ENCODE measurements around the gene C19orf38.

Gene C19orf38

DNA sequence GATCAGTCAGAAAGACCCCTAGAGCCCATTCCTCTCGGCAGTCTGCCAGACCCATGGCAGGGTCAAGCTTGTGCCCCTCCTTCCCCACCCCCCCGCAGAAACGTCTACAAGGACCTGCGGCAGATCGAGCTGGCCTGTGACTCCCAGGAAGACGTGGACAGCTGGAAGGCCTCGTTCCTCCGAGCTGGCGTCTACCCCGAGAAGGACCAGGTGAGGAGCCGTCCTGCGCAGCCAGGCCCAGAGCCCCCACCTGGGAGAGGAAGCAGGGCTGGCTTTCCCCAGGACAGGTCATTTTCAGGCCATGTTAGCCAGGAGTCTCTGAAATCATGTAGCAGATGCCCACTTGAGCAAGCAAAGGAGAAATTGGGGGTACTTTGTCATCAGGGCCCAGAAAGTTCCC, 24.5 kb upstream of the C19orf38 start:
- H3K27ac ChIP-seq (ENCODE audit: low read depth in 2 of 2, low read length in 2 of 2) = no peak overlapping the region
- no peak overlapping the region for H3K9ac ChIP-seq (ENCODE audit: low read depth in 1 of 2, low read length in 2 of 2)
- H3K4me3 ChIP-seq (ENCODE audit: low read length in 2 of 2) = no peak overlapping the region
- H3K9me3 ChIP-seq (ENCODE audit: control insufficient read depth in 2 of 2, low read length in 2 of 2) = no peaks in the 10 kb centered on the region
- H3K27me3 ChIP-seq (ENCODE audit: control insufficient read depth in 2 of 2, insufficient read depth in 2 of 2, low read length in 2 of 2) = no peaks in the 10 kb centered on the region
- peaks cover 59 to 60% of the 10 kb centered on the region in 2 donors for H3K36me3 ChIP-seq (ENCODE audit: control insufficient read depth in 2 of 2, insufficient read depth in 2 of 2, low read length in 2 of 2)
- no peaks in the 10 kb centered on the region for H3K4me1 ChIP-seq (ENCODE audit: control insufficient read depth in 2 of 2, insufficient read depth in 2 of 2, low read length in 2 of 2)

DNA sequence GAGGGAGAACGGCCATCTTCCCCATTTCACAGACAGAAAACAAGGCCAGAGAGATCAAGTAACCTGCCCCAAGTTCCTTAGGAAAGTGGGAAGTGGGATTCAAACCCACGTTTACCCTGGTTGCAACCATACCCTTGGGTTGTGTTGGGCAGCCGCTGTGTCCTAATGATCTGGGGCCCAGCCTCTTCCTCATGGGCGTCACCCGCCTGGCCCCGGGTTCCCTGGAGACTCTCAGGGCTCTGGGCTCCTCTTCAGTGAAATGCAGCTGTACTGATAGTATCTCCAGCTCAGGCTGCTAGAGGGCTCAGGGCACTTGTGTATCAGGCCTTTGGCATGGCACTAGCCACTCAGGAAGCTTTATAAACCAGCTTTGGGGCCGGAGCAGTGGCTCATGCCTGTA, 22.0 kb upstream of the C19orf38 start:
- H3K36me3 ChIP-seq (ENCODE audit: control insufficient read depth in 2 of 2, insufficient read depth in 2 of 2, low read length in 2 of 2) = peaks cover 57 to 58% of the 10 kb centered on the region in 2 donors
- H3K27me3 ChIP-seq (ENCODE audit: control insufficient read depth in 2 of 2, insufficient read depth in 2 of 2, low read length in 2 of 2) = no peaks in the 10 kb centered on the region
- no peak overlapping the region for H3K9ac ChIP-seq (ENCODE audit: low read depth in 1 of 2, low read length in 2 of 2)
- no peak overlapping the region for H3K27ac ChIP-seq (ENCODE audit: low read depth in 2 of 2, low read length in 2 of 2)
- H3K9me3 ChIP-seq (ENCODE audit: control insufficient read depth in 2 of 2, low read length in 2 of 2) = no peaks in the 10 kb centered on the region
- no peaks in the 10 kb centered on the region for H3K4me1 ChIP-seq (ENCODE audit: control insufficient read depth in 2 of 2, insufficient read depth in 2 of 2, low read length in 2 of 2)
- H3K4me3 ChIP-seq (ENCODE audit: low read length in 2 of 2) = no peak overlapping the region

DNA sequence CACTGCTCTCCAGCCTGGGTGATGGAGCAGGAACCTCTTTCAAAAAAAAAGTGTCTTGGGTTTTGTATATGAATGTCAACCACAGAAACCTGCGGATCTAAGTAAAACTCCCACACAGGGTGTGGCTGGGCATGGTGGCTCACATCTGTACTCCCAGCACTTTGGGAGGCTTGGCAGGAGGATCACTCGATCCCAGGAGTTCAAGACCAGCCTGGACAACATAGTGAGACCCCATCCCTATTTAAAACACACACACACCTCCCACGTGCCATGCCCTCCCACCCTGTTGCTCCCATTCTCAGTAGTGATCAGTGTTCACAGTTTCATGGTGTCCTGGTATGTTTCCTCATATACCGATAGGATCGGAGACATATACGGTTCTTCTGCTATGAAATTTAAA, 21.4 kb upstream of the C19orf38 start:
- H3K9me3 ChIP-seq (ENCODE audit: control insufficient read depth in 2 of 2, low read length in 2 of 2) = no peaks in the 10 kb centered on the region

GRCh38 chr19:10828981-10829821, 19.0 kb upstream of the C19orf38 start:
- H3K36me3 ChIP-seq (ENCODE audit: control insufficient read depth in 2 of 2, insufficient read depth in 2 of 2, low read length in 2 of 2) = peaks cover 57 to 66% of the 10 kb centered on the region in 2 donors

More for the DNA sequence above, 21.4 kb upstream of the C19orf38 start:
- H3K27ac ChIP-seq (ENCODE audit: low read depth in 2 of 2, low read length in 2 of 2) = no peak overlapping the region
- no peak overlapping the region for H3K4me3 ChIP-seq (ENCODE audit: low read length in 2 of 2)
- no peaks in the 10 kb centered on the region for H3K27me3 ChIP-seq (ENCODE audit: control insufficient read depth in 2 of 2, insufficient read depth in 2 of 2, low read length in 2 of 2)
- H3K4me1 ChIP-seq (ENCODE audit: control insufficient read depth in 2 of 2, insufficient read depth in 2 of 2, low read length in 2 of 2) = no peaks in the 10 kb centered on the region
- peaks cover 54 to 58% of the 10 kb centered on the region in 2 donors for H3K36me3 ChIP-seq (ENCODE audit: control insufficient read depth in 2 of 2, insufficient read depth in 2 of 2, low read length in 2 of 2)
- H3K9ac ChIP-seq (ENCODE audit: low read depth in 1 of 2, low read length in 2 of 2) = no peak overlapping the region

DNA sequence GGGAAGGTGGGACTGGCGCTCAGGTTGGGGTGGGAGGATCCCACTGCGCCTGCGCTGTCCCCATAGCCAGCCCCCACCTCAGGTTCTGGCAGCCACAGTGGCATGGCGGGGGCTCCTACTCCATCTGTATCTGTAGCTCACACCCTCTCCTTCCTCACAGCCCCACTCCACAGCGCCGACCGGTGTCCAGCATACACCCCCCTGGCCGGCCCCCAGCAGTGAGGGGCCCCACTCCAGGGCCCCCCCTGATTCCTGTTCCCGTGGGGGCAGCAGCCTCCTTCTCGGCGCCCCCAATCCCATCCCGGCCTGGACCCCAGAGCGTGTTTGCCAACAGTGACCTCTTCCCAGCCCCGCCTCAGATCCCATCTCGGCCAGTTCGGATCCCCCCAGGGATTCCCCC, 18.2 kb upstream of the C19orf38 start:
- peaks cover 0 to 2% of the 10 kb centered on the region in 2 donors for H3K4me1 ChIP-seq (ENCODE audit: control insufficient read depth in 2 of 2, insufficient read depth in 2 of 2, low read length in 2 of 2)
- H3K36me3 ChIP-seq (ENCODE audit: control insufficient read depth in 2 of 2, insufficient read depth in 2 of 2, low read length in 2 of 2) = peaks cover 49 to 58% of the 10 kb centered on the region in 2 donors
- H3K4me3 ChIP-seq (ENCODE audit: low read length in 2 of 2) = no peak overlapping the region
- no peaks in the 10 kb centered on the region for H3K9me3 ChIP-seq (ENCODE audit: control insufficient read depth in 2 of 2, low read length in 2 of 2)
- H3K9ac ChIP-seq (ENCODE audit: low read depth in 1 of 2, low read length in 2 of 2) = no peak overlapping the region
- no peaks in the 10 kb centered on the region for H3K27me3 ChIP-seq (ENCODE audit: control insufficient read depth in 2 of 2, insufficient read depth in 2 of 2, low read length in 2 of 2)
- no peak overlapping the region for H3K27ac ChIP-seq (ENCODE audit: low read depth in 2 of 2, low read length in 2 of 2)

More at GRCh38 chr19:10828981-10829821, 19.0 kb upstream of the C19orf38 start:
- Histone ChIP-seq H3K4me3 (ENCODE audit: low read length in 2 of 2) (no peak overlapping the region), H3K4me1 (ENCODE audit: control insufficient read depth in 2 of 2, insufficient read depth in 2 of 2, low read length in 2 of 2) (no peaks in the 10 kb centered on the region), H3K27me3 (ENCODE audit: control insufficient read depth in 2 of 2, insufficient read depth in 2 of 2, low read length in 2 of 2) (no peaks in the 10 kb centered on the region), H3K9ac (ENCODE audit: low read depth in 1 of 2, low read length in 2 of 2) (no peak overlapping the region), H3K9me3 (ENCODE audit: control insufficient read depth in 2 of 2, low read length in 2 of 2) (no peaks in the 10 kb centered on the region), H3K27ac (ENCODE audit: low read depth in 2 of 2, low read length in 2 of 2) (no peak overlapping the region)

- no peak overlapping the region for H3K27ac ChIP-seq (ENCODE audit: low read depth in 2 of 2, low read length in 2 of 2)
- H3K36me3 ChIP-seq (ENCODE audit: control insufficient read depth in 2 of 2, insufficient read depth in 2 of 2, low read length in 2 of 2) = peaks cover 47 to 57% of the 10 kb centered on the region in 2 donors
- H3K27me3 ChIP-seq (ENCODE audit: control insufficient read depth in 2 of 2, insufficient read depth in 2 of 2, low read length in 2 of 2) = no peaks in the 10 kb centered on the region
- H3K4me1 ChIP-seq (ENCODE audit: control insufficient read depth in 2 of 2, insufficient read depth in 2 of 2, low read length in 2 of 2) = peaks cover 0 to 5% of the 10 kb centered on the region in 2 donors
- no peaks in the 10 kb centered on the region for H3K9me3 ChIP-seq (ENCODE audit: control insufficient read depth in 2 of 2, low read length in 2 of 2)
- no peak overlapping the region for H3K9ac ChIP-seq (ENCODE audit: low read depth in 1 of 2, low read length in 2 of 2)
- H3K4me3 ChIP-seq (ENCODE audit: low read length in 2 of 2) = no peak overlapping the region
Measured at GRCh38 chr19:10830370-10830769, 17.8 kb upstream of the C19orf38 start.

DNA sequence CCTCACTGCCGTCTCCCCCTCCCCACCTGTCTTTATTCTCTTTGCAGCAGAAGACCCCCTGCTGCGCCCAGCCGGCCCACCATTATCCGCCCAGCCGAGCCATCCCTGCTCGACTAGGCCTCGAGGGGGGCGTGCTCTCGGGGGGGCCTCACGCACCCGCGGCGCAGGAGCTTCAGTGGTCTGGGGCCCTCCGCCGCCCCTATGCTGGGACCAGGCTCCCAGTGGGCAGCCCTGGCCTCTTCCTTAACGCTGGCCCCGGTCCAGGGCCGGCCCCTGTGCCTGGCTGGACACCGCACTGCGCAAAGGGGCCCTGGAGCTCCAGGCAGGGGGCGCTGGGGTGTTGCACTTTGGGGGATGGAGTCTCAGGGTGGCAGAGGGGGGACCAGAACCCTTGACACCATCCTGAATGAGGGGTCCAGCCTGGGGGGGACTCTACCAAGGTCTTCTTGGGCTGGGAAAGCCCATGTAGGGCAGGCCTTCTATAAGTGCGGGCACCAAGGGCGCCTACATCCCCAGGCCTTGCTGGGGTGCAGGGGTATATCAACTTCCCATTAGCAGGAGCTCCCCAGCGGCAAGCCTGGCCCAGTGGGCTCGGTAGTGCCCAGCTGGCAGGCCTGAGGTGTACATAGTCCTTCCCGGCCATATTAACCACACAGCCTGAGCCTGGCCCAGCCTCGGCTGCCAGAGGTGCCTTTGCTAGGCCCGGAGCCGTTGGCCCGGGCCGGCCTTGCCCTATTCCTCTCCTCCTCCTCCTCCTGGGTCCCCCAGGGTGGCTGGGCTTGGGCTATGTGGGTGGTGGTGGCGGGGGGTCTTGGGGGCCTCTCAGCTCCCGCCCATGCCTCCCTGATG, 17.1 kb upstream of the C19orf38 start:
- Histone ChIP-seq H3K4me3 (ENCODE audit: low read length in 2 of 2) (no peak overlapping the region), H3K4me1 (ENCODE audit: control insufficient read depth in 2 of 2, insufficient read depth in 2 of 2, low read length in 2 of 2) (peaks cover under 1 to 5% of the 10 kb centered on the region in 2 donors), H3K9me3 (ENCODE audit: control insufficient read depth in 2 of 2, low read length in 2 of 2) (no peaks in the 10 kb centered on the region), H3K27me3 (ENCODE audit: control insufficient read depth in 2 of 2, insufficient read depth in 2 of 2, low read length in 2 of 2) (no peaks in the 10 kb centered on the region), H3K36me3 (ENCODE audit: control insufficient read depth in 2 of 2, insufficient read depth in 2 of 2, low read length in 2 of 2) (peaks cover 43 to 52% of the 10 kb centered on the region in 2 donors), H3K27ac (ENCODE audit: low read depth in 2 of 2, low read length in 2 of 2) (no peak overlapping the region), H3K9ac (ENCODE audit: low read depth in 1 of 2, low read length in 2 of 2) (no peak overlapping the region)

DNA sequence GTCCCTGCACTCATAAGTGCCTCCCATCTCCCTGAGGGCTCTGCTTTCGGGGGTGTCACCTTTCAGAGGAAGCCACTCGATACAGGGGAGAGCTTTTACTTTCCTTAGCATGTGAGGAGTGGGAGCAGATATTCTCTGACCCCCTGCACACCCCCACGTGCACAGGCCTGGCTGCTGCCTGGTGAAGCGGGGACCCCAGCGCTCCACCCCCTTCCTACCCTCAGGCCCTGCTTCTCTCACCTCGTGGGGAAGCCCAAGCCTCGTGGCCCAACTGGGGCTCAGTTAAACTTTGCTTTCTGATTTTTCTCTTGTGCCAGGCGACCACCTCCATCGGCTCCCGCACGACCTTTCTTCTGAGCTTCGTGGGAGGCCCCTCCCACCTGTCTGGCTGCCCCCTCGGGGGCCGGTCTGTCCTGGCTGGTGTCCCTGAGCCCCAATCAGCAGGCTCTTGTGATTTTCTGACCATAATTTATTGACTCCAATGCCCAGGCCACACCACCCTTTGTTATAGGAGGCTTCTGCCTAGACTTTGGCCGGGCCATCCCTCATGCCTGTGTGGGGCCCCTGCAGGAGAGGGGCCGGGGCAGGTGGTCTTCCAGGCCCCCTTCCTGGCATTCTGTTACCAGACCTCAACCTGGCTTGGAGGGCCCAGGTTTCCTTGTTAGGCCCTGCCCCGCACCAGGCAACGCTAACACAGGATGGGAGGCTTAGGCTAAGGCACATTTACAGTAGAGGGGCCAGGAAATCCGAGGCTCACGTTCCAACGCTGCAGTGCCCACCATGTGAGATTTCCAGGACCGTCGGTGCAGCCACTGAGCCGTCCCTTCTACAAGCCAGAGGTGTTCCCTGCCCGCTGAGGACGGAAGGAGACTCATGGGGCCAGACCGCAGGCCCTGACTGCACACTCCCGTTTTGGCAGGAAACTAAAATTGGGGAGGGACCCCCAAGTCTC, 16.0 kb upstream of the C19orf38 start:
- Histone ChIP-seq H3K9ac (ENCODE audit: low read depth in 1 of 2, low read length in 2 of 2) (no peak overlapping the region), H3K4me3 (ENCODE audit: low read length in 2 of 2) (no peak overlapping the region), H3K9me3 (ENCODE audit: control insufficient read depth in 2 of 2, low read length in 2 of 2) (peaks cover 0 to 3% of the 10 kb centered on the region in 2 donors), H3K4me1 (ENCODE audit: control insufficient read depth in 2 of 2, insufficient read depth in 2 of 2, low read length in 2 of 2) (peaks cover 5 to 9% of the 10 kb centered on the region in 2 donors), H3K27ac (ENCODE audit: low read depth in 2 of 2, low read length in 2 of 2) (no peak overlapping the region), H3K27me3 (ENCODE audit: control insufficient read depth in 2 of 2, insufficient read depth in 2 of 2, low read length in 2 of 2) (no peaks in the 10 kb centered on the region), H3K36me3 (ENCODE audit: control insufficient read depth in 2 of 2, insufficient read depth in 2 of 2, low read length in 2 of 2) (peaks cover 36 to 43% of the 10 kb centered on the region in 2 donors)

DNA sequence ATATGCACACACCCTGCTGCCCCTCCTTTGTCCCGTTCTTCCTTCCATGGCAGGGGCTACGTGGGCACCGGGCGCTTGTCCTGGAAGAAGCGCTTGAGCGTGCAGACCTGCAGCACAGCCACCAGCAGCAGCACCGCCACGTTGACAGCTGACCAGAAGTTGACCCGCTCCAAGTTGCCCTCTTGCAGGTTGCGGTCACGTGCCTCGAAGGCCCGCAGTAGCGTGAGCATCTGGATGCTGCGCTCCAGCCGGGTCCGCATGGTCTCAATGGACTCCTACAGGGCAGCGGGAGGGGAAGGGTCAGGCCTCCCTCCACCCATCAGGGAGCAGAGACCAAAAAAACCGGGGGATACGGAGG, 15.3 kb upstream of the C19orf38 start:
- no peak overlapping the region for H3K9ac ChIP-seq (ENCODE audit: low read depth in 1 of 2, low read length in 2 of 2)
- H3K36me3 ChIP-seq (ENCODE audit: control insufficient read depth in 2 of 2, insufficient read depth in 2 of 2, low read length in 2 of 2) = peaks cover 36 to 43% of the 10 kb centered on the region in 2 donors
- H3K4me1 ChIP-seq (ENCODE audit: control insufficient read depth in 2 of 2, insufficient read depth in 2 of 2, low read length in 2 of 2) = peaks cover 5 to 9% of the 10 kb centered on the region in 2 donors
- no peak overlapping the region for H3K27ac ChIP-seq (ENCODE audit: low read depth in 2 of 2, low read length in 2 of 2)
- no peaks in the 10 kb centered on the region for H3K27me3 ChIP-seq (ENCODE audit: control insufficient read depth in 2 of 2, insufficient read depth in 2 of 2, low read length in 2 of 2)
- no peak overlapping the region for H3K4me3 ChIP-seq (ENCODE audit: low read length in 2 of 2)
- peaks cover 0 to 3% of the 10 kb centered on the region in 2 donors for H3K9me3 ChIP-seq (ENCODE audit: control insufficient read depth in 2 of 2, low read length in 2 of 2)

Data from mucosa of rectum (tissue), 2 donors.